ENCODE results near the gene APOA4. TPM values are rescaled to one million over a fixed set of nuclear protein-coding genes. Genes with fewer than 3 reads are reported as not detected.

APOA4 gene
- total RNA-seq, 2 experiments from 2014 or later, result not detected

- Mint-ChIP-seq H3K4me1 (ENCODE audit: low read depth) (peaks cover 42% of the 10 kb centered on the region), H3K27ac (no peak overlapping the region), H3K27me3 (no peaks in the 10 kb centered on the region), H3K36me3 (ENCODE audit: low read depth) (peaks cover 52% of the 10 kb centered on the region), H3K9me3 (peaks cover 3% of the 10 kb centered on the region), H3K4me3 (no peak overlapping the region)
- no peak for TF ChIP-seq CTCF (IDR thresholded peaks at IDR 0.05)
- ATAC-seq, result no peak
- ChIA-PET CTCF (interaction anchor here (2.5 kb wide), 1 partner anchor 248 kb away, joined by 12 read pairs; no protein-coding TSS in a partner anchor), POLR2A (no interaction called here)
- DNase-seq, result no peak
- intact Hi-C loops (cut with micrococcal nuclease), result no loop called here
Observed at GRCh38 chr11:116857316-116857715, 34.2 kb upstream of the APOA4 start.

GRCh38 chr11:116856423-116856822 is 33.3 kb upstream of the APOA4 start:
- no peaks in the 10 kb centered on the region for H3K27me3 Mint-ChIP-seq
- no peak overlapping the region for H3K4me3 Mint-ChIP-seq
- TF ChIP-seq CTCF (IDR thresholded peaks at IDR 0.05), result no peak
- H3K9me3 Mint-ChIP-seq, result peaks cover 3% of the 10 kb centered on the region
- intact Hi-C loops (cut with micrococcal nuclease), result no loop called here
- ATAC-seq (no peak), DNase-seq (no peak)
- CTCF ChIA-PET, result interaction anchor here (0.6 to 7.2 kb wide), 3 partner anchors 12 to 249 kb away, joined by 3 to 63 read pairs (median 12); partner anchors contain the start of gene APOA1
- POLR2A ChIA-PET, result no interaction called here
- H3K4me1 Mint-ChIP-seq (ENCODE audit: low read depth), result peaks cover 48% of the 10 kb centered on the region
- H3K27ac Mint-ChIP-seq, result peak overlapping the region; percentile 35
- peaks cover 48% of the 10 kb centered on the region for H3K36me3 Mint-ChIP-seq (ENCODE audit: low read depth)

- ATAC-seq, result no peak
- H3K36me3 Mint-ChIP-seq (ENCODE audit: low read depth), result peaks cover 41% of the 10 kb centered on the region
- no peak for DNase-seq
- CTCF ChIA-PET, result interaction anchor here (2.5 to 7.2 kb wide), 2 partner anchors 19 to 250 kb away, joined by 12 to 63 read pairs; partner anchors contain the start of gene APOA1
- POLR2A ChIA-PET, result interaction anchor here (1.0 to 3.2 kb wide), 3 partner anchors 8 to 368 kb away, joined by 3 to 15 read pairs (median 3); no protein-coding TSS in a partner anchor
- intact Hi-C loops (cut with micrococcal nuclease), result no loop called here
- H3K27ac Mint-ChIP-seq, result peak overlapping the region; percentile 39
- no peaks in the 10 kb centered on the region for H3K27me3 Mint-ChIP-seq
- peaks cover 3% of the 10 kb centered on the region for H3K9me3 Mint-ChIP-seq
- no peak overlapping the region for H3K4me3 Mint-ChIP-seq
- no peak for TF ChIP-seq CTCF (IDR thresholded peaks at IDR 0.05)
- H3K4me1 Mint-ChIP-seq (ENCODE audit: low read depth), result peaks cover 54% of the 10 kb centered on the region
Observed at GRCh38 chr11:116855413-116855812, 32.3 kb upstream of the APOA4 start.

GRCh38 chr11:116853461-116854073 is 30.5 kb upstream of the APOA4 start:
- TF ChIP-seq CTCF (IDR thresholded peaks at IDR 0.05), result no peak
- peak; percentile 94 for ATAC-seq

More at GRCh38 chr11:116853461-116854073, 30.5 kb upstream of the APOA4 start:
- H3K27me3 Mint-ChIP-seq, result no peaks in the 10 kb centered on the region
- peak overlapping the region; percentile 87 for H3K27ac Mint-ChIP-seq
- peak overlapping the region; percentile 23 for H3K4me3 Mint-ChIP-seq
- H3K9me3 Mint-ChIP-seq, result peaks cover 3% of the 10 kb centered on the region
- POLR2A ChIA-PET, result interaction anchor here (0.7 to 4.1 kb wide), 11 partner anchors 9 to 294 kb away, joined by 3 to 17 read pairs (median 4); partner anchors contain the start of genes BUD13, PAFAH1B2 and ZPR1
- H3K4me1 Mint-ChIP-seq (ENCODE audit: low read depth), result peaks cover 58% of the 10 kb centered on the region
- peak; percentile 74 for DNase-seq
- H3K36me3 Mint-ChIP-seq (ENCODE audit: low read depth), result peaks cover 34% of the 10 kb centered on the region
- intact Hi-C loops (cut with micrococcal nuclease), result loop anchor here (5.0 kb wide), 1 partner anchor 76 kb away; no protein-coding TSS in a partner anchor
- CTCF ChIA-PET, result interaction anchor here (1.0 to 7.2 kb wide), 10 partner anchors 12 to 253 kb away, joined by 3 to 63 read pairs (median 4); partner anchors contain the start of genes APOA1 and APOA5
